CD1c-positive myeloid dendritic cell (primary cell): ENCODE measurements around the gene ST8SIA2.
"Not testable (repeated sequence)": the region's sequence is repeated elsewhere in the genome, so short reads cannot be mapped to it uniquely, and the experiment has no call there.

Source experiments
- DNase-seq: peaks from one replicate; pipeline ENCODE4 v3.0.0-alpha.2; 2016; ENCODE audit errors: extremely low spot score

ST8SIA2 gene

DNA sequence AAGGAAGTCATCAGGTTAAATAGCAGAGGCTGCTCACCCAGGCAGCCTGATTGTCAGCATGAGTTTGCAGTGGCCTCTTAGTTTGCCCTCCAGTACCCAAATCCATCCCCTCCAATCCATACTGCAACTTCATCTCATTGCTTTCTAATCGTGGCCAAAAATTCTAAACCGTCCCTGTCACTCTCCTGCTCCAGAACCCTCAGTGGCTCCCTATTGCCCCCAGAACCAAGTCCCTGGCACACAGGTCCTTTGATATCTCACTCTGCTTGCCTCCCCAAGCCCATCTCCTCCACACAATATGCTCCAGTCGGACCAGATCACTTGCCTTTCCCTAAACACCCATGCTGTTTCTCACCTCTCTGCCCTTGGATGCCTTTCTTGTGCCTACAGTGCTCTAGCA is 49.7 kb downstream of the ST8SIA2 start:
- DNase-seq: no peak

GRCh38 chr15:92444631-92445030 is 51.0 kb downstream of the ST8SIA2 start:
- DNase-seq: no peak

- no peak for DNase-seq
Observed at GRCh38 chr15:92448370-92448769, 54.7 kb downstream of the ST8SIA2 start.

DNA sequence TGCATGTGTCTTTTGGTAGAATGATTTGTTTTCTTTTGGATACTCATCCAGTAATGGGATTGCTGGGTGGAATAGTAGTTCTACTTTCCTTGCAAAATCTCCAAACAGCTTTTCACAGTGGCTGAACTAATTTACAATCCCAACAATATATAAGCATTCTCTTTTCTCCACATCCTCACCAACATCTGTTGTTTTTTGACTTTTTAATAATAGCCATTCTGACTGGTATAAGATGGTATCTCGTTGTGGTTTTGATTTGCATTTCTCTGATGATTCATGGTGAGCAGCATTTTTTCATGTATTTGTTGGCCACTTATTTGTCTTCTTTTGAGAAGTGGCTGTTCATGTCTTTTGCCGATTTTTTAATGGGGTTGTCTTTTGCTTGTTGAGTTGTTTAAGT is 55.8 kb downstream of the ST8SIA2 start:
- DNase-seq: no peak

DNA sequence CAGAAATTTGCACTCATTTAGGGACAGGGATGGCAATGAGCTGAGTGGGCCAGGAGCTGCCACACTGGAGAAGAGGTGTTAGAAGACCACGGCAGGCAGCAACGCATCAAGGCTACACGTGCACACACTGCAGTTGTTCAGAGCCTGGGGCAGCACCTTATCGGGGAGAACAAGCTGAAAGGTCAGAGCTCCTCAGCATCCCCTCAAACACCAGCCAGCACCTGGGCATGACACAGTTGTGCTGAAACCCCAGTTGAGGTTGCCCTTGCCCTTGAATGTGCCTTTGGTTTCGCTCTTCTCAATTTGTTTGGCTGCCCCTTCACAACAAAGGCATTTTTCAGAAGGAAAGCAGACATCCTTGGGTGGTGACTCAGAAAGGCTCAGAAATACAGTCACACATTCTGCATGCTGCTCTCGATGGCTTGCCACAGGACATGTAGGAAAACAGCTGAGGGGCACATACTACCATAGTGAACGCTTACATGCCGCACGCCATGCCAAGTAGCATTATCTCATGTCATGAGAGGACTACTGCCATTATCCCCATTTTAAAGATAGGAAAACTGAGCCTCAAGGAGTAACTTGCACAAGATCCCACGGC is 57.6 kb downstream of the ST8SIA2 start:
- DNase-seq: no peak

- no peak for DNase-seq
Observed at GRCh38 chr15:92452143-92452542, 58.5 kb downstream of the ST8SIA2 start.

- DNase-seq: no peak
Observed at GRCh38 chr15:92453607-92454006, 59.9 kb downstream of the ST8SIA2 start.

GRCh38 chr15:92454555-92455105 is 60.9 kb downstream of the ST8SIA2 start:
- DNase-seq: no peak

DNA sequence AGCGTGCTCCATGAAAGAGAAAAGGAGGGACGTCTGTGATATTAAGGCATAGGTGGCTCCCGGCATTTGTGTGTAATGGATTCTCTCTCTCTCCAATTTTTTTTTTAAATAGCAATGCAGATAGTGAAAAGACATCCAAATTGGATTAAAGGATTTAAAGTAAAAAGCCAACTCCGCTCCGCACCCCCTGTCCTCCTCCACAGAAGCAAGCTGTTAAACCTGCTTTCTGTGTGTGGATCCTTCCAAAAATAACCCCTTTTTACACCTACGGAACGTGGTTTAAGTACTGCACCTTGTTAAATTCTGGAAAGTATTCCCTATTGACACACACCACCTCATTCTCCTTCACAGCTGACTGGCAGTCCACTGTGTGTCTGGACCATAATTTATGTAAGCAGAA is 61.6 kb downstream of the ST8SIA2 start:
- DNase-seq: no peak

DNA sequence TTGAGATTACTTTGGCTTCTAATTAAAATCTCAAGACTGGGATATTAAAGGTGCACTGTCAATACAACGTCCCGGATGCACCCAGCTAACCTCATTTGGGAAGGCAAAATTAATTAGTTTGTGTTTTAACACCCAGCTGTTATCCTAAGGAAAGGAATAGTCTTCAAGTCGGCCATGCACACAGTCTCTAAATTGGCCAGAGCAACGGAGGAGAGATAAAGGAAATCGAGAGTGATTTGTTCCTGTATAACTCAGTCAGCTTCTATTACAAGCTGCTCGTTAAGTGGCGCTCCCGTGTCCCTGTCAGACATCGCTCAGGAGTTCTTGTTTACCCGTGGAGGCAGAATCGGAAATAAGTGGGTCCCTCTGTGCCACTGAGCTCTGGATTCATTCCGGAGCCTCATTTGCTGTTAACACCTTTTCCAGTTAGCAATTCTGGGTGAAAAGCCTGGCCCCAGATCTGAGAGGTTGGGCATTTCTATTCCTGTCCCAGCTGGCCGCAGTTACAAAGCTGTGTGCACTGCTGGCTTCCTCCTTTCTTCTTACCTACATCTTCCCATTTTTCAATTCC is 63.9 kb downstream of the ST8SIA2 start:
- DNase-seq: no peak

DNA sequence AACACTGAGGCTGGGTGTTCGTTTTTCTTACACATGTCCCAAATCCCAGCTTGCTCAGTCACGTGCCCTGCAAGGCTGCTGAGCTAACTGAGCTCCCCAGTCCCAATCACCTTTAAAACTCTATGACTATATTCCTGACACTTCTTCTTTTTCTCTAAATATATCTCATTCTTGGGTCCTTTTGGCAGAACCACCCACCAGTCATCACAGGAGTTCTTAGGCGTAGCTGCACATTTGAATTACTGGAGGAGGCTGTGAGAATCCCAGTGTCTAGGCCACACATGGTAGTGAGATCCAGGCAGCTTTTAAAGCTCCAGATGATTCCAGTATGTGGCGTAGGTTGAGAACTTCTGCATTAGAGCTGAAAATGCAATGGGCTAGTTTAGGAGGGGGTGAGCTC is 66.3 kb downstream of the ST8SIA2 start:
- no peak for DNase-seq

GRCh38 chr15:92462424-92463125 is 68.9 kb downstream of the ST8SIA2 start:
- DNase-seq: no peak

DNA sequence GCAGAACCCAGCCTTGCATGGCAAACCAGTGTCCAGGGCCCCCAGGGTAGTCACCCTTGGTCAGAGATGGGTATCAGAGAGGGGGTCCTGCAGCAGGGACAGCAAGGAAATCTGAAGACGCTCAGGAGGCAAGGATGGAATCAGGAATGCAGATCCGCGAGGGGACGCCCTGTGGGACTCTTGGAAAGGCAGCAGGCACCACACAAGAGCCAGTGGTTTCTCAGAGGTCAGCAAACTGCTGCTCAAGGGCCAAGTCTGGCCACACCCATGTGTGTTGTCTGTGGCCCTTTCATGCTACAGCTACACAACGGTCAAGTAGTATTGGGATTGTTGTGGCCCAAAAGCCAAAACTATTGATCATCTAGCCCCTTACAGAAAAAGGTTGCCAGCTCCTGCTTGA is 69.7 kb downstream of the ST8SIA2 start:
- no peak for DNase-seq

GRCh38 chr15:92463826-92464225 is 70.1 kb downstream of the ST8SIA2 start:
- DNase-seq: no peak

DNA sequence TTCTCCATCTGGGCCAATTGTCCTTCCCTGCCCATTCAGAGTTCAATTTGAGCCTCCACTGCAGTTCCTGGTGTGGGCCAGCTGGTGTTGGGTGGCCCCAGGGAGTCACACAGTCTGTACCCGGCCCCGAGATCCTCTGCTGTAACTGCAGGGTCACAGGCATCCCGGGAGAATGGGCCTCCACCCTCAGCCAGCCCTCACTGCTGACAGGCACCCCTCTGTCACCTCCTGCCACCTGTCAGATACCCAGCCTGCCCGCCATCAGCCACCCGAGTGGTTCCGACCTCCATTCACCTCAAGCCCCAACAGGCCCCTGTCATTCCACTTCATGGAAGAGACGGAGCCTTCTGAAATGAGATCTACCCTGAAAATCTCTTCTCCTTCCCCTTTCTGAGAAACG is 73.2 kb downstream of the ST8SIA2 start:
- DNase-seq: no peak

- DNase-seq: no peak
Observed at GRCh38 chr15:92467245-92467644, 73.6 kb downstream of the ST8SIA2 start.

DNA sequence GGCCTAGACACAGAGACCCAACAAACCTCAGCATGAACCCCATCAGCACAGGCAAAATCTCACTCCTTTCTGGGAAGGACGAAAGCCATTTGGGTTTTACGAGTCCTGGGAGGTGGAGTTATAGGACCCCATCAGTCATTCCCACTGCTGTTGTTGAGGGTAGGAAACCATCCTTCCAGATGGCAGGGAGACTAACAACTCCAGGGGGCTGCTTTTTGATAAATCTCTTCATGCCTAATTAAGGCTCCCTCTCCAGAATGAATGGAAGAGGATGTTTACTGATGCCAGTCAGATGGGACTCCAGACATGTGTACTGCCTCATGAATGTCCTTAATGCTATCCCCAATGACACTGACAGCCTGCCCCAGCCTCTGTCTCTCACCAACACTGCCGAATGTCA is 75.3 kb downstream of the ST8SIA2 start:
- no peak for DNase-seq

GRCh38 chr15:92471288-92471687 is 77.6 kb downstream of the ST8SIA2 start:
- DNase-seq: no peak

- no peak for DNase-seq
Observed at GRCh38 chr15:92473756-92474155, 80.1 kb downstream of the ST8SIA2 start.

DNA sequence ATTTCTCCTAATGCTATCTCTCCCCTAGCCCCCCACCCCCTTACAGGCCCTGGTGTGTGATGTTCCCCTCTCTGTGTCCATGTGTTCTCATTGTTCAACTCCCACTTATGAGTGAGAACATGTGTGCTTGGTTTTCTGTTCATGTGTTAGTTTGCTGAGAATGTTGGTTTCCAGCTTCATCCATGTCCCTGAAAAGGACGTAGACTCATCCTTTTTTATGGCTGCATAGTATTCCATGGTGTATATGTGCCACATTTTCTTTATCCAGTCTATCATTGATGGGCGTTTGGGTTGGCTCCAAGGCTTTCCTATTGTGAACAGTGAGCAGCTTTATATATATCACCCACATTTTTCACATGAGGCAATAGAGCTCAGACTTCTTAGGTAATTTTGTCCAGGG is 86.0 kb downstream of the ST8SIA2 start:
- DNase-seq: not testable (repeated sequence)

DNA sequence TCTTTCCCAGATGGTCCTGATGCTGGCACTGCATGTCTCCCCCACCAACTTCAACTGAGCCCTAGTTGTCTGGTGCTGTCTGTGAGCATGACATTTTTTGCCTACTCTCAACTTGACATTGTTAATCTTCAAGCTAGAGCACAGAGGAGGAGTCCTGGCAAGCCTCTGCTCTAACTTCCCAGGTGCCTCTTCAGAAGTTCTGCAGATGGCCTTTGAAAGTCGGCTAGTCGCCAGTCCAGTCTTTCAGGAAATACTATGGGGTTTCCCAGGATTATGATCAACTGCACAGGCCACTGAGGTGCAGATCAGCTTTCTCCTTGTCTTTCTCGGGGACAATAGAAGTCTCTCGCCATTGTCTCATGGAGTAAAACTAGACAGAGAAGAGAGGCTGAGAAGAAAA is 86.7 kb downstream of the ST8SIA2 start:
- DNase-seq: no peak

- DNase-seq: no peak
Observed at GRCh38 chr15:92485441-92485840, 91.8 kb downstream of the ST8SIA2 start.

DNA sequence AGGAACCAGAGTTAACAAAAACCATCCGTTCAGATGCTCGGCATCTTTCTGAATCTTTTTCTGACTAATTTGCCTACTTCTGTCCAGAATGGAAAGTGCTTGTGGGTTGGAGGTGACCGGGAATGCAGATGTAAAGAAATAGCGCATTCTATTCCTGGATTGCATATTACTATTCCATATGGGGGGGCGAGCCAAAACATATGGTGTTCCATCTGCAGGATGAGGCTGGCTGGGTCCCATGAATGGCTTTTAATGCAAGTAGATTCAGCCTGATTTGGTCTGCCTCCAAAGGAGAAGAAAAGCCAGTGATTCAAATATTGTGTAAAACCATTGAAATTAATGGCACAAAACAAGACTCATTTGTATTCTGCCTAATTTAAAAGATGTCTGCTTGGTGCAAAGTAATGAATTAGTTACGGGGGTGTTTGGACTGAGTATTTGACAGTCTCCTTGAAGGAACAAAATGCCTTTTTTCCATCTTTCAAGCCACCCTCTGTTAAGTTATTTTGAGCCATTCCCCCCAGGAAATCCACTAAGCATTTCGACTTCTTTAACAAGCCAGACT is 99.0 kb downstream of the ST8SIA2 start:
- DNase-seq: no peak
